ENCODE measurements around the gene MISP. TPM values are rescaled to one million over a fixed set of nuclear protein-coding genes. Genes with fewer than 3 reads are reported as not detected.
A peak's percentile ranks its signal among the peaks of the same experiment; 100 is the strongest.

MISP gene
- total and polyA plus RNA-seq, 2 experiments from 2014 or later, result 43.7 to 50.9 TPM

- no peaks in the 10 kb centered on the region for H3K36me3 ChIP-seq (replicated peaks; ENCODE audit: insufficient read depth, low read depth)
- H3K9me3 ChIP-seq (ENCODE audit: low read depth), result no peaks in the 10 kb centered on the region
- TF ChIP-seq EZH2phosphoT487 (IDR thresholded peaks at IDR 0.05; ENCODE audit: low read depth, severe bottlenecking, unreplicated experiment) (no peak), EZH2 (IDR thresholded peaks at IDR 0.05; ENCODE audit: borderline replicate concordance) (no peak), CTCF (IDR thresholded peaks at IDR 0.05; ENCODE audit: poor library complexity) (no peak)
- WGBS (ENCODE audit: low lambda C conversion rate, missing lambda C conversion rate), result 41% methylated on average over 34 of the region's 39 CpGs
- H3K4me3 ChIP-seq, result no peak overlapping the region
- H3K79me2 ChIP-seq, result peaks cover 35% of the 10 kb centered on the region
- H3K27ac ChIP-seq, result peak overlapping the region; percentile 99
- no peaks in the 10 kb centered on the region for H3K9me2 ChIP-seq (replicated peaks; ENCODE audit: insufficient read depth)
- H2AFZ ChIP-seq, result no peak overlapping the region
- H3K27me3 ChIP-seq, result no peaks in the 10 kb centered on the region
- peak overlapping the region; percentile 74 for H3K4me2 ChIP-seq
- DNase-seq (ENCODE audit: low spot score), result peak; percentile 90
- H3K4me1 ChIP-seq (ENCODE audit: insufficient read depth), result peaks cover 23% of the 10 kb centered on the region
- H4K20me1 ChIP-seq (ENCODE audit: insufficient read depth, poor library complexity, severe bottlenecking), result no peaks in the 10 kb centered on the region
These were observed 2.0 kb downstream of the MISP start for GRCh38 chr19:752652-753517.

GRCh38 chr19:754530-754929, 3.6 kb downstream of the MISP start:
- peaks cover 35% of the 10 kb centered on the region for H3K79me2 ChIP-seq
- H3K4me3 ChIP-seq, result no peak overlapping the region
- H3K9me2 ChIP-seq (replicated peaks; ENCODE audit: insufficient read depth), result no peaks in the 10 kb centered on the region
- H3K27ac ChIP-seq, result peak overlapping the region; percentile 99
- no peak for TF ChIP-seq EZH2phosphoT487 (IDR thresholded peaks at IDR 0.05; ENCODE audit: low read depth, severe bottlenecking, unreplicated experiment)
- no peak for TF ChIP-seq EZH2 (IDR thresholded peaks at IDR 0.05; ENCODE audit: borderline replicate concordance)
- TF ChIP-seq CTCF (IDR thresholded peaks at IDR 0.05; ENCODE audit: poor library complexity), result no peak
- H3K4me1 ChIP-seq (ENCODE audit: insufficient read depth), result peaks cover 23% of the 10 kb centered on the region
- DNase-seq (ENCODE audit: low spot score), result no peak
- H2AFZ ChIP-seq, result no peak overlapping the region
- no peaks in the 10 kb centered on the region for H4K20me1 ChIP-seq (ENCODE audit: insufficient read depth, poor library complexity, severe bottlenecking)
- no peak overlapping the region for H3K4me2 ChIP-seq
- 88% methylated on average over 9 of the region's 9 CpGs for WGBS (ENCODE audit: low lambda C conversion rate, missing lambda C conversion rate)
- H3K36me3 ChIP-seq (replicated peaks; ENCODE audit: insufficient read depth, low read depth), result no peaks in the 10 kb centered on the region
- H3K9me3 ChIP-seq (ENCODE audit: low read depth), result no peaks in the 10 kb centered on the region
- no peaks in the 10 kb centered on the region for H3K27me3 ChIP-seq

- Histone ChIP-seq H3K79me2 (peaks cover 35% of the 10 kb centered on the region), H3K4me3 (no peak overlapping the region), H3K36me3 (replicated peaks; ENCODE audit: insufficient read depth, low read depth) (no peaks in the 10 kb centered on the region), H3K4me2 (no peak overlapping the region), H3K27ac (peak overlapping the region; percentile 99), H2AFZ (no peak overlapping the region), H3K9me2 (replicated peaks; ENCODE audit: insufficient read depth) (no peaks in the 10 kb centered on the region), H3K4me1 (ENCODE audit: insufficient read depth) (peaks cover 23% of the 10 kb centered on the region), H3K9me3 (ENCODE audit: low read depth) (no peaks in the 10 kb centered on the region), H3K27me3 (no peaks in the 10 kb centered on the region), H4K20me1 (ENCODE audit: insufficient read depth, poor library complexity, severe bottlenecking) (no peaks in the 10 kb centered on the region)
- no peak for DNase-seq (ENCODE audit: low spot score)
- 94% methylated on average over 14 of the region's 15 CpGs for WGBS (ENCODE audit: low lambda C conversion rate, missing lambda C conversion rate)
- TF ChIP-seq CTCF (IDR thresholded peaks at IDR 0.05; ENCODE audit: poor library complexity) (no peak), EZH2phosphoT487 (IDR thresholded peaks at IDR 0.05; ENCODE audit: low read depth, severe bottlenecking, unreplicated experiment) (no peak), EZH2 (IDR thresholded peaks at IDR 0.05; ENCODE audit: borderline replicate concordance) (no peak)
These were observed 4.2 kb downstream of the MISP start for GRCh38 chr19:755063-755462.

All from hepatocyte (in vitro differentiated cells).